ENCODE data around the gene CRIM1.

DNA sequence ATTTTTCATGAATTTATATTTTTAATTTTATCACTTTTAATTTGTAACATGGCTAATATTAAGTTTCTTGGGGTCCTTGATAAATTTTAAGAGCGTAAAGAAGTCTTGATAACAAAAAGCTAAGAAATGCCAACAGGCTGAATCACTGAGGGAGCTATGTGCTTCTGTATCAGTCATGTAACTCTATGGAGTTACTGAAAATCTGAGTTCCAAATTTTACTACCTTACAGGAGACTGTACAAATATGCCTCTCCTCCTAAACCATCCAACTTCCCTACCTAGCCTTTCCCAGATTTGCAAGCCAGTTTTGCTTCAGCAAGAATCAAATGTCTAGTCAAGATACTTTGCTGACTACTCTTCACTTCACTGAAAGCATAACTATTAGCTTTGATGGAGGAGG lies 206.7 kb downstream of the CRIM1 start:
- TF ChIP-seq EZH2phosphoT487 (IDR thresholded peaks at IDR 0.05; ENCODE audit: insufficient read depth, low read depth), result no peak
- TF ChIP-seq EZH2 (IDR thresholded peaks at IDR 0.05; ENCODE audit: insufficient read depth, poor library complexity, severe bottlenecking), result no peak

All from GM23248 (cell line).